ENCODE data around the gene DPP6. TPM values are rescaled to one million over a fixed set of nuclear protein-coding genes. Genes with fewer than 3 reads are reported as not detected.
"Not testable (repeated sequence)": the region's sequence is repeated elsewhere in the genome, so short reads cannot be mapped to it uniquely, and the experiment has no call there.

DPP6 gene
- total RNA-seq, 1 experiment from 2014 or later: not detected

GRCh38 chr7:154918741-154919140 is 866.5 kb downstream of the DPP6 start:
- Histone ChIP-seq H3K4me3 (ENCODE audit: low read depth in 2 of 2, low read length in 2 of 2) (no peak overlapping the region), H3K9me3 (ENCODE audit: control insufficient read depth, insufficient read depth, low read depth, low read length) (no peaks in the 10 kb centered on the region), H3K4me1 (ENCODE audit: control insufficient read depth, insufficient read depth, low read length) (no peaks in the 10 kb centered on the region), H3K27me3 (ENCODE audit: control insufficient read depth, insufficient read depth, low read length) (0 out of 2 replicates have a peak, but pooled peaks cover 2% of the 10 kb centered on the region), H3K36me3 (ENCODE audit: control insufficient read depth, insufficient read depth, low read length) (no peaks in the 10 kb centered on the region), H3K27ac (ENCODE audit: low read length) (no peak overlapping the region)
- POLR2A ChIA-PET: no interaction called here
- no peak for TF ChIP-seq CTCF (IDR thresholded peaks at IDR 0.05)
- TF ChIP-seq TCF7L2 (IDR thresholded peaks at IDR 0.05; ENCODE audit: low read depth, low read length): no peak
- no peak for TF ChIP-seq SIN3A (IDR thresholded peaks at IDR 0.05; ENCODE audit: borderline replicate concordance, insufficient read depth, low read depth, low read length)
- TF ChIP-seq REST (IDR thresholded peaks at IDR 0.05; ENCODE audit: insufficient read depth in 1 of 2, low read depth in 2 of 2, low read length in 1 of 2): no peak
- TF ChIP-seq POLR2AphosphoS5 (IDR thresholded peaks at IDR 0.05; ENCODE audit: low read depth, low read length): no peak
- DNase-seq (ENCODE audit: low read depth, low spot score) (no peak), ATAC-seq (no peak)
- BruUV-seq (replicated peaks): no TSS peak
- CTCF ChIA-PET: no interaction called here
- in situ Hi-C loops (cut with HindIII; ENCODE audit: low pct_unique_long_range_greater_than_20kb, low sequenced_read_pairs): no loop called here
- intact Hi-C loops (cut with micrococcal nuclease; ENCODE audit: unreplicated experiment): no loop called here

- 0 out of 2 replicates have a peak, but pooled peaks cover 2% of the 10 kb centered on the region for H3K27me3 ChIP-seq (ENCODE audit: control insufficient read depth, insufficient read depth, low read length)
- H3K9me3 ChIP-seq (ENCODE audit: control insufficient read depth, insufficient read depth, low read depth, low read length): no peaks in the 10 kb centered on the region
- DNase-seq (ENCODE audit: low read depth, low spot score): no peak
- no peak overlapping the region for H3K27ac ChIP-seq (ENCODE audit: low read length)
- H3K4me1 ChIP-seq (ENCODE audit: control insufficient read depth, insufficient read depth, low read length): no peaks in the 10 kb centered on the region
- H3K4me3 ChIP-seq (ENCODE audit: low read depth in 2 of 2, low read length in 2 of 2): no peak overlapping the region
- no peak for TF ChIP-seq TCF7L2 (IDR thresholded peaks at IDR 0.05; ENCODE audit: low read depth, low read length)
- no peak for TF ChIP-seq CTCF (IDR thresholded peaks at IDR 0.05)
- no peak for TF ChIP-seq SIN3A (IDR thresholded peaks at IDR 0.05; ENCODE audit: borderline replicate concordance, insufficient read depth, low read depth, low read length)
- no peak for TF ChIP-seq POLR2AphosphoS5 (IDR thresholded peaks at IDR 0.05; ENCODE audit: low read depth, low read length)
- no peak for TF ChIP-seq REST (IDR thresholded peaks at IDR 0.05; ENCODE audit: insufficient read depth in 1 of 2, low read depth in 2 of 2, low read length in 1 of 2)
- no TSS peak for BruUV-seq (replicated peaks)
- in situ Hi-C loops (cut with HindIII; ENCODE audit: low pct_unique_long_range_greater_than_20kb, low sequenced_read_pairs): no loop called here
- no peaks in the 10 kb centered on the region for H3K36me3 ChIP-seq (ENCODE audit: control insufficient read depth, insufficient read depth, low read length)
- no peak for ATAC-seq
- intact Hi-C loops (cut with micrococcal nuclease; ENCODE audit: unreplicated experiment): no loop called here
- ChIA-PET CTCF (no interaction called here), POLR2A (no interaction called here)
Observed at GRCh38 chr7:154919344-154920225, 867.4 kb downstream of the DPP6 start.

- in situ Hi-C loops (cut with HindIII; ENCODE audit: low pct_unique_long_range_greater_than_20kb, low sequenced_read_pairs); POLR2A ChIA-PET; H3K9me3 ChIP-seq (ENCODE audit: control insufficient read depth, insufficient read depth, low read depth, low read length); H3K4me3 ChIP-seq (ENCODE audit: low read depth in 2 of 2, low read length in 2 of 2); intact Hi-C loops (cut with micrococcal nuclease; ENCODE audit: unreplicated experiment); BruUV-seq (replicated peaks); H3K27me3 ChIP-seq (ENCODE audit: control insufficient read depth, insufficient read depth, low read length); H3K36me3 ChIP-seq (ENCODE audit: control insufficient read depth, insufficient read depth, low read length); H3K27ac ChIP-seq (ENCODE audit: low read length); DNase-seq (ENCODE audit: low read depth, low spot score); CTCF ChIA-PET; ATAC-seq; H3K4me1 ChIP-seq (ENCODE audit: control insufficient read depth, insufficient read depth, low read length): not testable (repeated sequence)
Observed at GRCh38 chr7:154922472-154922871, 870.3 kb downstream of the DPP6 start.

Data from Panc1 (cell line).